NCI-H1092 treated with DMSO at 0.1 percent for 48 hours (cell line): ENCODE data around the gene KCNS3.
A peak's percentile ranks its signal among the peaks of the same experiment; 100 is the strongest.

Experiments
- DNase-seq: peaks from one replicate; lab custom pipeline; 2025; lab: John Stamatoyannopoulos, UW

The KCNS3 gene

GRCh38 chr2:17879137-17879912 lies 858 bp downstream of the KCNS3 start:
- peak; percentile 3 for DNase-seq

GRCh38 chr2:17879913-17880274 lies 1.4 kb downstream of the KCNS3 start:
- no peak for DNase-seq

GRCh38 chr2:17892770-17893534 lies 14.5 kb downstream of the KCNS3 start:
- DNase-seq = no peak

DNA sequence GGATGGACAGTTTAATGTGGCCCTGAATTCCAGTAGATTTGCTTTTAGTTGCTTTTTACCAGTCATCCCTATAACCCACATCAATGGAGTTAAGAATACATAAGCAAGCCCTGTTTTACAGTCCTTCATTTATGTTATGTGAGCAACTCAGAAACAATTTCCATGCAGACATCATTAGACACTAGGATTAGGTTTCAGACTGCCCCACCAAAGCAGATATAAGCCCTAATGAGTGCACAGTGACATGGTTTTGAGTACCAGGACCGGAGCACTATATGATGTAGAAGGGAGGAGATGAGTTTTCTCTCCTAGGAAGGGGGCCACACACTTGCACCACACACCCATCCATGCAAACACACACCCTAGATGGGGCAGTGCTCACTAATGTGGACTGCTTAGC lies 15.5 kb downstream of the KCNS3 start:
- DNase-seq = no peak

GRCh38 chr2:17894556-17894955 lies 16.1 kb downstream of the KCNS3 start:
- no peak for DNase-seq

GRCh38 chr2:17899871-17900270 lies 21.4 kb downstream of the KCNS3 start:
- DNase-seq = no peak

- DNase-seq = peak; percentile 58
Observed at GRCh38 chr2:17901246-17901645, 22.8 kb downstream of the KCNS3 start.

DNA sequence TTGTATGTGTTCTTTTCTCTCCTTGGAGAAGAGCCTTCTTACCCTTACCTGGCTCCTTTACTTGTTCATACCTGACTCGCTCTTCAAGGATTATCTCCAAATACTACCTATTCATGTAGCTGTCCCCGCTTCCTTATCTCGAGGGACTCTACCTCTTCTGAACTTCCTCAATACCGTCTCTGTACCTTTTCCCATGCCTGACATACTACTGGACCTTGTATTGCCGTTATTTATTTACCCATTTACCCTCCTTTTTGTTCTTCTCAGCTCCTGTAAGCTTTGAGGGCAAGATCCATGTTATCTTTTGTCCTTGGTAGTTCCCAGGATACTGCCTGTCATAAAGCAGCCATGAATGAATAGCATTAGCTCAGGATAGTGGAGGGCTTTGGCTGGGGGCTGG lies 32.5 kb downstream of the KCNS3 start:
- DNase-seq = no peak

GRCh38 chr2:17911491-17912260 lies 33.2 kb downstream of the KCNS3 start:
- no peak for DNase-seq

- DNase-seq = no peak
Observed at GRCh38 chr2:17912266-17912691, 33.8 kb downstream of the KCNS3 start.

- no peak for DNase-seq
Observed at GRCh38 chr2:17915099-17915498, 36.6 kb downstream of the KCNS3 start.

DNA sequence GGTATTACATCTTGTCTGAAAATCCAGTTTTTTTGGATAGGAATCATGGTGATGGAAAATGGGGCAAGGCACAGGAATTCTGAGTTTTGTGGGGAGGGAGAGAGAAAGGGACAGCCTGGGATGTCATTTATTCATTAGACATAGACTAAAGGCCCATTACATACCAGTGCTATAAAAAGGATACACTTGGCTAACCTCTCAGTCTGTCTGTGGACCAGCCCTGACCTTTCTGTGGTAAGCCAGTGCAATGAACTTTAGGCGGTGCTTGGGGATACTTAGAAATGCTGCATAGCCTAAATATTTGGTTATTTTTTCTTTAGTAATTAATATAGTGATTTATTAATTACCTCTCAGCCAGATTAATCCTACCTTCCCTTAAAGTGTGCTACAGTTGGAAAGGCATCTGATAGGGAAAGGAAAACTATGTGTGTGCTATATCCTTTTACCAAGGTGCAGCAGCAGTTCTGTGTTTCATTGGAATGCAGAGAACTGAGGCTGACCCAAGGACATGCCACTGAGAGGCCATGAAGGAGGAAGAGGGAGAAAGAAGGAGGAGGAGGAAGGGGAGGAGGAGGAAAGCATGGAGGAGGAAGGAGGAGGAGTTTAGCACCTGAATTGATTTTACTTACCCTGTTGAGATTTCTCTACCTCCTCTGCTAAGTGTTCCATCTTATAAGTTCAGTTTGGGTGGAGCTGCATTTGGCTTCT lies 37.5 kb downstream of the KCNS3 start:
- DNase-seq = no peak

GRCh38 chr2:17916584-17916983 lies 38.1 kb downstream of the KCNS3 start:
- no peak for DNase-seq

- DNase-seq = no peak
Observed at GRCh38 chr2:17918789-17919188, 40.3 kb downstream of the KCNS3 start.

GRCh38 chr2:17930773-17931172 lies 52.3 kb downstream of the KCNS3 start:
- DNase-seq = no peak

DNA sequence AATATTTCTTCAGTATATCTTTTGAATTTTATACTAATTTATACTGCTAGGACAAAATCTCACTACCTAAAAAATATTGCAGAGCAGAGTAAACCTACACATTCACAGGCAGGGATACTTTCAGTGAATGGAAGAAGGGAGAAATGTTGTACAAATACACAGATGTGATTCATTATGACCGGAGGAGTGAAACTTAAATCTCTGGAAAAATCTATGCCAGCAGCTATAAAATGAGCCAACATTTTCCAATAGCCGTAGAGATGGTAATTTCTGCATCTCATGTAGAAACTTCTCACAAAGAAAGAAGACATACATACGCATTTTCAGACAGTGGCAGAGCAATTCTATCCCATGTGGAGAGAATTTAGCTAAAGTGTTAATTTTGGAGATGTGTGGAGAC lies 54.8 kb downstream of the KCNS3 start:
- DNase-seq = no peak

GRCh38 chr2:17934721-17935120 lies 56.3 kb downstream of the KCNS3 start:
- no peak for DNase-seq

- DNase-seq = no peak
Observed at GRCh38 chr2:17935242-17935885, 56.9 kb downstream of the KCNS3 start.

DNA sequence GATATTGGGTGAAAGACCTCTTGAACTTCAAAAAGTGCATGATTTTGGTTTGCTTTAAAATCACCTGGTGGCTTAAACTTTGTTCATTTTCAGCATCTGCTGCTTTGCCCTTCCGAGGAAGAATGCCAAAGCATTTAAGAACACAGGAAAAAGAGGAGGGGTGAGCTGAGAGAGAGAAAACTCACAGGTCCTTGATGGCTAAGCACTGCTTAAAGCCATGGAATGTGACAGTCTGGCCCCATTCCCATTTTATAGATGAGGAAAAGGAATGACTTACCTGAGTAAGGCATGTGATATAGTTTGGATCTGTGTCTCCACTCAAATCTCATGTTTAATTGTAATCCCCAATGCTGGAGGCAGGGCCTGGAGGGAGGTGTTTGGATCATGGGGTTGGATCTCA lies 58.1 kb downstream of the KCNS3 start:
- DNase-seq = no peak

DNA sequence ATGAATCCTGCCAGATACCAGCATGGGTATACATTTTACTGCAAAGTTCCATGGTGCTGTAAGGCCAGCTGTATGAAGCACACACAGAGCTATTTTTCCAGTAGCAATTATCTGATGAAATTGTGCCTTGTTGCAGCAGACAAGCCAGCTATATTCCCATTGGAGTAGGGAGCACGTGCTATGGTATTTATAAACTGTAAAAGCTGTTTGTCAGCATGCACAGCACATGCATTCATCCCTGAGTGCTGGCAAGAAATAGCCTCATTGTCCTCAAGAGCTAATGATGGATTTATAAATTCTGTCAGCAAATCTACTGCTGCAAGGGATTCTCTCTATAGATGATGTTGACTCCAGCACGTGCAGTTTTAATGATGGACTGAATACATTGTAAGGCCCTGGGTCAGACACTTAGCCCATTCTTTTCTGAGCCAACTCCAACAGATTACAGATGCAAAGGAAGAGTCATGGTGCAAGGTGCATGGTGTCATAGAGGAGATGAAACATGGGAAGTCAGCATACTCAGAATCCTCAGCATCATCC lies 61.7 kb downstream of the KCNS3 start:
- no peak for DNase-seq

DNA sequence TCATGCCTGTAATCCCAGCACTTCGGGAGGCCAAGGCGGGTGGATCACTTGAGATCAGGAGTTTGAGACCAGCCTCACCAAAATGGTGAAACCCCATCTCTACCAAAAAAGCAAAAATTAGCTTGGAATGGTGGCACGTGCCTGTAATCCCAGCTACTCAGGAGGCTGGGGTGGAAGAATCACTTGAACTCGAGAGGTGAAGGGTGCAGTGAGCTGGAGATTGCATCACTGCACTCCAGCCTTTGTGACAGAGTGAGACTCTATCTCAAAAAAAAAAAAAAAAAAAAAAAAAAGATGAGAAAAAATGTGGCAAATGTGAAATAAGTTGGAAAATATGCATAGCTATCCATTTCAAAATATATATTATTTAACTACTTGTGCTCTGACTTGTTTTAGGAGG lies 65.0 kb downstream of the KCNS3 start:
- no peak for DNase-seq
